ENCODE measurements around the gene KSR2.

The KSR2 gene

DNA sequence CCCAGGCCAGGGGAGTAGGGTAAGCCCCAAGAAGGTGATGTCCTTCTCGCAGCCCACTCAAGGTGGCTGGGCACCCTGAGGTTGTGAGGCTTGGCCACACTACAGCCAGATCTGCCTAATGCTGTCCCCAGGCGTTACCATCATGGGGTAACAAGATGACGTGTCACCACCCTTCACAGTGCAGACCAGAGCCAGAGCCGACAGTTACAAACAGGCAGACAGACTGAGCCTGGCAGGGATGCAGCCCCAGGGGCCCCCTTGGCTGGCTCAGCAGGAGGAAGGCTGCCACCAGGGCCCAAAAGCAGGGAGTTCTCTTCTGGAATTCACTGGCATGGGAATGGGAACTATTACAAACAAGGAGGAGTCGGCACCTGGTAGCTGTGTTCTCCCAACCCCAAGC is 304.6 kb downstream of the KSR2 start:
- H3K36me3 ChIP-seq (ENCODE audit: control insufficient read depth in 2 of 2, insufficient read depth in 1 of 2, low read length in 2 of 2) = no peaks in the 10 kb centered on the region
- H3K4me3 ChIP-seq (ENCODE audit: low read depth, low read length) = no peak overlapping the region
- TF ChIP-seq ZIC2 (tag by site-specific recombination; IDR thresholded peaks at IDR 0.05) (peak; percentile 68), ZNF521 (tag by site-specific recombination; IDR thresholded peaks at IDR 0.05) (no peak), ZNF654 (tag by site-specific recombination; IDR thresholded peaks at IDR 0.05; ENCODE audit: low read depth) (no peak)
- ChIA-PET POLR2A (no interaction called here), CTCF (interaction anchor here (1.7 kb wide), 1 partner anchor 174 kb away, joined by 9 read pairs; no protein-coding TSS in a partner anchor)
- H3K9me3 ChIP-seq (ENCODE audit: control insufficient read depth, insufficient read depth, low read depth, low read length) = no peaks in the 10 kb centered on the region
- H3K27ac ChIP-seq (ENCODE audit: extremely low read depth, low read depth, low read length) = no peak overlapping the region
- H3K4me1 ChIP-seq (ENCODE audit: control insufficient read depth, insufficient read depth, low read length) = no peaks in the 10 kb centered on the region

GRCh38 chr12:117662620-117663395 is 306.0 kb downstream of the KSR2 start:
- Histone ChIP-seq H3K9me3 (ENCODE audit: control insufficient read depth, insufficient read depth, low read depth, low read length) (no peaks in the 10 kb centered on the region), H3K27ac (ENCODE audit: extremely low read depth, low read depth, low read length) (no peak overlapping the region), H3K36me3 (ENCODE audit: control insufficient read depth in 2 of 2, insufficient read depth in 1 of 2, low read length in 2 of 2) (no peaks in the 10 kb centered on the region), H3K4me1 (ENCODE audit: control insufficient read depth, insufficient read depth, low read length) (no peaks in the 10 kb centered on the region), H3K4me3 (ENCODE audit: low read depth, low read length) (no peak overlapping the region)
- POLR2A ChIA-PET = no interaction called here
- TF ChIP-seq ZNF157 (tag by site-specific recombination; IDR thresholded peaks at IDR 0.05) = no peak
- peak; percentile 22; the same call in 1 of the 2 replicates for TF ChIP-seq ZIC2 (tag by site-specific recombination; IDR thresholded peaks at IDR 0.05)
- CTCF ChIA-PET = interaction anchor here (1.7 kb wide), 1 partner anchor 175 kb away, joined by 9 read pairs; no protein-coding TSS in a partner anchor

GRCh38 chr12:117662220-117662619 is 306.6 kb downstream of the KSR2 start:
- TF ChIP-seq RBAK (tag by site-specific recombination; IDR thresholded peaks at IDR 0.05) (no peak), ZNF248 (tag by site-specific recombination; IDR thresholded peaks at IDR 0.05) (no peak), ZNF792 (tag by site-specific recombination; IDR thresholded peaks at IDR 0.05) (no peak), ZBTB6 (tag by site-specific recombination; IDR thresholded peaks at IDR 0.05) (no peak), ZNF571 (tag by site-specific recombination; IDR thresholded peaks at IDR 0.05) (no peak), ZNF510 (tag by site-specific recombination; IDR thresholded peaks at IDR 0.05; ENCODE audit: insufficient replicate concordance) (no peak), ZBTB44 (tag by site-specific recombination; IDR thresholded peaks at IDR 0.05) (no peak), ZNF37A (tag by site-specific recombination; IDR thresholded peaks at IDR 0.05) (no peak), SALL2 (tag by site-specific recombination; IDR thresholded peaks at IDR 0.05; ENCODE audit: borderline replicate concordance) (no peak), KLF1 (tag by site-specific recombination; IDR thresholded peaks at IDR 0.05) (no peak), ZFP41 (tag by site-specific recombination; IDR thresholded peaks at IDR 0.05; ENCODE audit: borderline replicate concordance) (no peak), ZNF121 (tag by site-specific recombination; IDR thresholded peaks at IDR 0.05) (no peak), ZXDB (tag by site-specific recombination; IDR thresholded peaks at IDR 0.05) (no peak)
- TF ChIP-seq, protein P1, sequence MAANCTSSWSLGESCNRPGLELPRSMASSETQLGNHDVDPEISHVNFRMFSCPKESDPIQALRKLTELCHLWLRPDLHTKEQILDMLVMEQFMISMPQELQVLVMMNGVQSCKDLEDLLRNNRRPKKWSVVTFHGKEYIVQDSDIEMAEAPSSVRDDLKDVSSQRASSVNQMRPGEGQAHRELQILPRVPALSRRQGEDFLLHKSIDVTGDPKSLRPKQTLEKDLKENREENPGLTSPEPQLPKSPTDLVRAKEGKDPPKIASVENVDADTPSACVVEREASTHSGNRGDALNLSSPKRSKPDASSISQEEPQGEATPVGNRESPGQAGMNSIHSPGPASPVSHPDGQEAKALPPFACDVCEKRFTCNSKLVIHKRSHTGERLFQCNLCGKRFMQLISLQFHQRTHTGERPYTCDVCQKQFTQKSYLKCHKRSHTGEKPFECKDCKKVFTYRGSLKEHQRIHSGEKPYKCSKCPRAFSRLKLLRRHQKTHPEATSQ (tag by site-specific recombination; IDR thresholded peaks at IDR 0.05) = no peak
- TF ChIP-seq, protein P2, sequence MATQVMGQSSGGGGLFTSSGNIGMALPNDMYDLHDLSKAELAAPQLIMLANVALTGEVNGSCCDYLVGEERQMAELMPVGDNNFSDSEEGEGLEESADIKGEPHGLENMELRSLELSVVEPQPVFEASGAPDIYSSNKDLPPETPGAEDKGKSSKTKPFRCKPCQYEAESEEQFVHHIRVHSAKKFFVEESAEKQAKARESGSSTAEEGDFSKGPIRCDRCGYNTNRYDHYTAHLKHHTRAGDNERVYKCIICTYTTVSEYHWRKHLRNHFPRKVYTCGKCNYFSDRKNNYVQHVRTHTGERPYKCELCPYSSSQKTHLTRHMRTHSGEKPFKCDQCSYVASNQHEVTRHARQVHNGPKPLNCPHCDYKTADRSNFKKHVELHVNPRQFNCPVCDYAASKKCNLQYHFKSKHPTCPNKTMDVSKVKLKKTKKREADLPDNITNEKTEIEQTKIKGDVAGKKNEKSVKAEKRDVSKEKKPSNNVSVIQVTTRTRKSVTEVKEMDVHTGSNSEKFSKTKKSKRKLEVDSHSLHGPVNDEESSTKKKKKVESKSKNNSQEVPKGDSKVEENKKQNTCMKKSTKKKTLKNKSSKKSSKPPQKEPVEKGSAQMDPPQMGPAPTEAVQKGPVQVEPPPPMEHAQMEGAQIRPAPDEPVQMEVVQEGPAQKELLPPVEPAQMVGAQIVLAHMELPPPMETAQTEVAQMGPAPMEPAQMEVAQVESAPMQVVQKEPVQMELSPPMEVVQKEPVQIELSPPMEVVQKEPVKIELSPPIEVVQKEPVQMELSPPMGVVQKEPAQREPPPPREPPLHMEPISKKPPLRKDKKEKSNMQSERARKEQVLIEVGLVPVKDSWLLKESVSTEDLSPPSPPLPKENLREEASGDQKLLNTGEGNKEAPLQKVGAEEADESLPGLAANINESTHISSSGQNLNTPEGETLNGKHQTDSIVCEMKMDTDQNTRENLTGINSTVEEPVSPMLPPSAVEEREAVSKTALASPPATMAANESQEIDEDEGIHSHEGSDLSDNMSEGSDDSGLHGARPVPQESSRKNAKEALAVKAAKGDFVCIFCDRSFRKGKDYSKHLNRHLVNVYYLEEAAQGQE (tag by site-specific recombination; IDR thresholded peaks at IDR 0.05) = no peak
- Histone ChIP-seq H3K4me3 (ENCODE audit: low read depth, low read length) (no peak overlapping the region), H3K9me3 (ENCODE audit: control insufficient read depth, insufficient read depth, low read depth, low read length) (no peaks in the 10 kb centered on the region), H3K36me3 (ENCODE audit: control insufficient read depth in 2 of 2, insufficient read depth in 1 of 2, low read length in 2 of 2) (no peaks in the 10 kb centered on the region), H3K27ac (ENCODE audit: extremely low read depth, low read depth, low read length) (no peak overlapping the region), H3K4me1 (ENCODE audit: control insufficient read depth, insufficient read depth, low read length) (no peaks in the 10 kb centered on the region)
- CTCF ChIA-PET = interaction anchor here (1.1 kb wide), 1 partner anchor 175 kb away, joined by 6 read pairs; no protein-coding TSS in a partner anchor
- POLR2A ChIA-PET = no interaction called here

Measured in HEK293 (cell line).